Loucy (cell line): Measurements from ENCODE around the gene LRP2BP.

ENCODE experiments used
- H2AFZ ChIP-seq: fragments of 200-600 bp; sonication (generic); 2 replicates; pipeline ENCODE4 v1.6.0; 2016; ENCODE audit warnings: antibody characterized with exemption, mild to moderate bottlenecking, low read length, moderate library complexity
- H3F3A ChIP-seq: fragments of 200-600 bp; 2 replicates; pipeline ENCODE4 v1.6.0; 2016; ENCODE audit warnings: antibody characterized with exemption, low read depth, mild to moderate bottlenecking
- H3K27me3 ChIP-seq: fragments of 200-600 bp; sonication (generic); 2 replicates; pipeline ENCODE4 v1.6.1; 2014; ENCODE audit warnings: low read length, mild to moderate bottlenecking; ENCODE audit not compliant: insufficient read depth, poor library complexity, severe bottlenecking
- H3K36me3 ChIP-seq: fragments of 200-600 bp; sonication (generic); 2 replicates; pipeline ENCODE4 v1.6.1; 2016; ENCODE audit warnings: low read length; ENCODE audit not compliant: insufficient read depth
- H3K4me1 ChIP-seq: fragments of 200-600 bp; sonication (generic); 2 replicates; pipeline ENCODE4 v1.5.1; 2014; ENCODE audit warnings: low read length, mild to moderate bottlenecking; ENCODE audit not compliant: insufficient read depth, poor library complexity, severe bottlenecking
- H3K4me2 ChIP-seq: fragments of 200-600 bp; sonication (generic); 2 replicates; pipeline ENCODE4 v1.6.0; 2014; ENCODE audit warnings: antibody characterized with exemption, low read length, low read depth, mild to moderate bottlenecking; ENCODE audit not compliant: poor library complexity, severe bottlenecking
- H3K4me3 ChIP-seq: fragments of 200-600 bp; sonication (generic); 2 replicates; pipeline ENCODE4 v1.5.1; 2014; ENCODE audit warnings: low read length, mild to moderate bottlenecking, mixed read lengths; ENCODE audit not compliant: poor library complexity, severe bottlenecking
- H3K79me2 ChIP-seq: fragments of 200-600 bp; sonication (generic); 2 replicates; pipeline ENCODE4 v1.6.1; 2014; ENCODE audit warnings: low read length; ENCODE audit not compliant: insufficient read depth
- H3K9ac ChIP-seq: fragments of 200-600 bp; sonication (generic); 2 replicates; pipeline ENCODE4 v1.6.0; 2014; ENCODE audit warnings: mild to moderate bottlenecking, low read depth, low read length, moderate library complexity; ENCODE audit not compliant: poor library complexity, severe bottlenecking
- H3K9me2 ChIP-seq: fragments of 200-600 bp; sonication (generic); replicated peaks from 2 replicates; pipeline ENCODE4 v1.6.1; 2016; ENCODE audit warnings: low read depth, low read length, mixed read lengths
- H3K9me3 ChIP-seq: fragments of 200-600 bp; sonication (generic); 2 replicates; pipeline ENCODE4 v1.6.1; 2014; ENCODE audit warnings: mild to moderate bottlenecking, antibody characterized with exemption, low read length, low read depth; ENCODE audit not compliant: insufficient read depth
- H4K20me1 ChIP-seq: fragments of 200-600 bp; sonication (generic); 2 replicates; pipeline ENCODE4 v1.6.0; 2014; ENCODE audit warnings: antibody characterized with exemption, low read length, mild to moderate bottlenecking; ENCODE audit not compliant: insufficient read depth, poor library complexity, severe bottlenecking
- EZH2phosphoT487 ChIP-seq: fragments of 200-600 bp; IDR thresholded peaks from 2 replicates; pipeline ENCODE4 v1.6.1; 2018; ENCODE audit warnings: antibody characterized with exemption, mild to moderate bottlenecking, moderate library complexity, borderline replicate concordance
- TF ChIP-seq, protein P1 (sequence below): fragments of 200-600 bp; sonication (generic); conservative IDR thresholded peaks from 2 replicates; pipeline ENCODE4 v1.5.1; 2014; ENCODE audit warnings: mild to moderate bottlenecking, antibody characterized with exemption, low read length

Gene LRP2BP

DNA sequence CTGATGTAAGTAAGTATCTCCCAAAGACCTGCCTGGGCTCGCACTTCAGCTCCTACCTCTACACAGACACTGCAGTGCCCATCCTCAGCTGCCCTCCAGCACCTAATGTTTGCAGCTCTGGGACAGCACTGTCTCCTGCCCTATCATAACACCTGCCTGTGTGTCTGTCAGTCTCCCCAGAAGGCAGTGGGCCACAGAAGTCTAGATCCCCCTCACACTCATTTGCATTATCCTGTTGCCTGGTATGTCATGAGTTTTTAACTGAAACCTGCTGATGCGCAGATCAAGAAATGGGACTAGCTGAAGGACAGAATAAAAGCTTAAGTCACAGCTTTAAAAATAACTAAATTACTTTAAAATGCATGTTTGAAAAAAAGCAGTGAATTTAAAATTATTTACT lies 43.0 kb downstream of the LRP2BP start:
- Histone ChIP-seq H3K9me2 (no peaks in the 10 kb centered on the region), H3F3A (no peaks in the 10 kb centered on the region), H3K4me2 (no peak overlapping the region), H3K79me2 (no peaks in the 10 kb centered on the region), H2AFZ (no peak overlapping the region), H3K9ac (no peak overlapping the region), H4K20me1 (no peaks in the 10 kb centered on the region), H3K27me3 (no peaks in the 10 kb centered on the region), H3K4me3 (no peak overlapping the region), H3K4me1 (no peaks in the 10 kb centered on the region), H3K36me3 (no peaks in the 10 kb centered on the region), H3K9me3 (no peaks in the 10 kb centered on the region)
- TF ChIP-seq, protein P1, sequence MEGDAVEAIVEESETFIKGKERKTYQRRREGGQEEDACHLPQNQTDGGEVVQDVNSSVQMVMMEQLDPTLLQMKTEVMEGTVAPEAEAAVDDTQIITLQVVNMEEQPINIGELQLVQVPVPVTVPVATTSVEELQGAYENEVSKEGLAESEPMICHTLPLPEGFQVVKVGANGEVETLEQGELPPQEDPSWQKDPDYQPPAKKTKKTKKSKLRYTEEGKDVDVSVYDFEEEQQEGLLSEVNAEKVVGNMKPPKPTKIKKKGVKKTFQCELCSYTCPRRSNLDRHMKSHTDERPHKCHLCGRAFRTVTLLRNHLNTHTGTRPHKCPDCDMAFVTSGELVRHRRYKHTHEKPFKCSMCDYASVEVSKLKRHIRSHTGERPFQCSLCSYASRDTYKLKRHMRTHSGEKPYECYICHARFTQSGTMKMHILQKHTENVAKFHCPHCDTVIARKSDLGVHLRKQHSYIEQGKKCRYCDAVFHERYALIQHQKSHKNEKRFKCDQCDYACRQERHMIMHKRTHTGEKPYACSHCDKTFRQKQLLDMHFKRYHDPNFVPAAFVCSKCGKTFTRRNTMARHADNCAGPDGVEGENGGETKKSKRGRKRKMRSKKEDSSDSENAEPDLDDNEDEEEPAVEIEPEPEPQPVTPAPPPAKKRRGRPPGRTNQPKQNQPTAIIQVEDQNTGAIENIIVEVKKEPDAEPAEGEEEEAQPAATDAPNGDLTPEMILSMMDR = no peak
- no peak for TF ChIP-seq EZH2phosphoT487

DNA sequence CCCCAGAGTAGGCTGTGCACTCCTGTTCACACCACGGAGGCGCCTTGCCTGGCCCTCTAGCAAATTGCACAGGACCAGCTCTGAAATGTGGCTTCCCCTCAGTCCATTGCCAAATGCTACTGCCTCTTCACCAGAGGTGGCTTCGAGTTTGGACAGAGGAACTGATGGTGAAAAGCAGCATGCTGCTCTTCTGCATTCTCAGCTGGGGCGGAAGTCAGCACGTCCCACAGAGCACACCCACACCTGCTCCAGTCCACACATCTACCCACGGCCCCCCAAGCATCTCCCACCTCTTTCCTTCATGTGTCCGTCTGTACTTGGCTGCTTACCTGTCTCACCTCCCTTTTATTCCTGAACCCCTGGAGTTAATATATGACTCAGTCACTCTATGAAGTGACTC lies 43.5 kb downstream of the LRP2BP start:
- no peaks in the 10 kb centered on the region for H3K27me3 ChIP-seq
- no peaks in the 10 kb centered on the region for H3K36me3 ChIP-seq
- no peaks in the 10 kb centered on the region for H3K9me2 ChIP-seq
- TF ChIP-seq, protein P1 = no peak
- TF ChIP-seq EZH2phosphoT487 = no peak
- H4K20me1 ChIP-seq = no peaks in the 10 kb centered on the region
- no peak overlapping the region for H3K4me3 ChIP-seq
- no peak overlapping the region for H3K4me2 ChIP-seq
- no peaks in the 10 kb centered on the region for H3K79me2 ChIP-seq
- no peaks in the 10 kb centered on the region for H3K4me1 ChIP-seq
- H3K9me3 ChIP-seq = no peaks in the 10 kb centered on the region
- H2AFZ ChIP-seq = no peak overlapping the region
- H3K9ac ChIP-seq = no peak overlapping the region
- no peaks in the 10 kb centered on the region for H3F3A ChIP-seq

DNA sequence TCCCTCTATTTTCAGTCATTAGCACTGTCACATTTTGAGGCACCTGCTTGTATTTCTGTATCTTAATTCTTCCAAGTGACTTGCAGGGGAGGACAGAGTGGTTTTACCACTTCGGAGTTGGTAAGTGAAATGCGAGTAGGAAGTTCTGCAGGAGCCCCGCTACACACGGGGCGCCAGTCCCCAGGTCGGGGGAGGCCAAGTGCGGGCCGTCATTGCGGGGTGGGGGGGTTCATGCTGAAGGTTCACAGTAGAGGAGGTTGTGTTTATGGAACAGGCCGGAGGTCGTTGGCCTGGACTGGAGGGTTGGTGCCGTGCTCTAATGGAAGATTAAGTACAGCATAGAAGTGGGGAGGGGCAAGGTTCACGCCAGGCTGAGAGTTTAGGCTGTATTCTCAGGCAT lies 44.0 kb downstream of the LRP2BP start:
- Histone ChIP-seq H4K20me1 (no peaks in the 10 kb centered on the region), H3F3A (no peaks in the 10 kb centered on the region), H3K79me2 (no peaks in the 10 kb centered on the region), H3K9me3 (no peaks in the 10 kb centered on the region), H3K9ac (no peak overlapping the region), H3K4me1 (no peaks in the 10 kb centered on the region), H2AFZ (no peak overlapping the region), H3K36me3 (no peaks in the 10 kb centered on the region), H3K4me2 (no peak overlapping the region), H3K4me3 (no peak overlapping the region), H3K9me2 (no peaks in the 10 kb centered on the region), H3K27me3 (no peaks in the 10 kb centered on the region)
- no peak for TF ChIP-seq EZH2phosphoT487
- TF ChIP-seq, protein P1 = no peak
